ENCODE measurements around the gene AAGAB. TPM values are rescaled to one million over a fixed set of nuclear protein-coding genes. Genes with fewer than 3 reads are reported as not detected.

The AAGAB gene
- total RNA-seq, 1 experiment from 2014 or later = 30.5 TPM

DNA sequence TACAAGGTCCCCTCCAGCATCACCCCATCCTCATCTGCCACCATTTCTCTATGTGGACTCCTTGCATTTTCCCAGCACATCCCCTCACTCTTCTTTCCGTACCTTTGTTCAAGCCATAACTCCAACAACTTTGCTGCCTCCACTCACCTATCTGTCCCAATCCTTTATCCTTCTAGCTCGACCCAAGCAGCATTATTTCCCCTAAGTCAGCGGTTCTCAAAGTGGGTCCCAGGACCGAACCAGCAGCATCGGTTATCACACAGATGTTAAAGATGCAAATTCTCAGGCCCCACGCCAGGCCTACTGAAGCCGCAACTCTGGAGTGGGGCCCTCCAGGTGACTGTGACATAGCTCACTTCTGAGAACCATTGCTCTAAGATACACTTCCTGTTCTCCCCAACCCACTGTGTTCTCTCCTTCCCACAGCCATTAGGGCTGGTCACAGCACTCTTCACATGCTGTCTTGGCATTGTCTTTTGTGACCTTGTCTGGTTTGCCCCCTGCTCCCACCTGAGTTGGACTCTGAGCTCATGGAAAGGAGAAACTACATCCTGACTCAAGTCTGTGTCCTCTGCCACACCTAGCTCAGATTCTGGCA is 56.2 kb downstream of the AAGAB start:
- H3K4me3 ChIP-seq (ENCODE audit: low read length) = no peak overlapping the region
- peaks cover 21% of the 10 kb centered on the region for H3F3A ChIP-seq (ENCODE audit: low read length, unreplicated experiment)
- TSS peak; percentile 4 for BruUV-seq (replicated peaks)
- H3K9ac ChIP-seq (ENCODE audit: low read length) = no peak overlapping the region
- H3K4me1 ChIP-seq (ENCODE audit: insufficient read depth, low read length) = no peaks in the 10 kb centered on the region
- H3K79me2 ChIP-seq (ENCODE audit: low read length) = no peaks in the 10 kb centered on the region
- H4K20me1 ChIP-seq (ENCODE audit: low read length) = no peaks in the 10 kb centered on the region
- peaks cover 17% of the 10 kb centered on the region for H3K36me3 ChIP-seq (ENCODE audit: low read depth, low read length)
- no peak for TF ChIP-seq EZH2phosphoT487 (IDR thresholded peaks at IDR 0.05; ENCODE audit: borderline replicate concordance, low read length)
- no peak for TF ChIP-seq EZH2 (IDR thresholded peaks at IDR 0.05; ENCODE audit: low read length, unreplicated experiment)
- TF ChIP-seq, protein P1, sequence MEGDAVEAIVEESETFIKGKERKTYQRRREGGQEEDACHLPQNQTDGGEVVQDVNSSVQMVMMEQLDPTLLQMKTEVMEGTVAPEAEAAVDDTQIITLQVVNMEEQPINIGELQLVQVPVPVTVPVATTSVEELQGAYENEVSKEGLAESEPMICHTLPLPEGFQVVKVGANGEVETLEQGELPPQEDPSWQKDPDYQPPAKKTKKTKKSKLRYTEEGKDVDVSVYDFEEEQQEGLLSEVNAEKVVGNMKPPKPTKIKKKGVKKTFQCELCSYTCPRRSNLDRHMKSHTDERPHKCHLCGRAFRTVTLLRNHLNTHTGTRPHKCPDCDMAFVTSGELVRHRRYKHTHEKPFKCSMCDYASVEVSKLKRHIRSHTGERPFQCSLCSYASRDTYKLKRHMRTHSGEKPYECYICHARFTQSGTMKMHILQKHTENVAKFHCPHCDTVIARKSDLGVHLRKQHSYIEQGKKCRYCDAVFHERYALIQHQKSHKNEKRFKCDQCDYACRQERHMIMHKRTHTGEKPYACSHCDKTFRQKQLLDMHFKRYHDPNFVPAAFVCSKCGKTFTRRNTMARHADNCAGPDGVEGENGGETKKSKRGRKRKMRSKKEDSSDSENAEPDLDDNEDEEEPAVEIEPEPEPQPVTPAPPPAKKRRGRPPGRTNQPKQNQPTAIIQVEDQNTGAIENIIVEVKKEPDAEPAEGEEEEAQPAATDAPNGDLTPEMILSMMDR (conservative IDR thresholded peaks at IDR 0.05; ENCODE audit: low read depth, low read length) = no peak
- ATAC-seq = no peak
- H3K9me3 ChIP-seq (ENCODE audit: low read length) = no peaks in the 10 kb centered on the region
- no peak overlapping the region for H3K27ac ChIP-seq (ENCODE audit: low read length)
- ChIA-PET POLR2A (ENCODE audit: unreplicated experiment) (no interaction called here), CTCF (no interaction called here)
- no peaks in the 10 kb centered on the region for H3K9me2 ChIP-seq (replicated peaks; ENCODE audit: low read length)
- intact Hi-C loops (cut with micrococcal nuclease) = no loop called here
- no peaks in the 10 kb centered on the region for H3K27me3 ChIP-seq (ENCODE audit: low read length)
- H3K4me2 ChIP-seq (ENCODE audit: low read length) = no peak overlapping the region
- no peak overlapping the region for H2AFZ ChIP-seq (ENCODE audit: low read length)
- no peak for DNase-seq

DNA sequence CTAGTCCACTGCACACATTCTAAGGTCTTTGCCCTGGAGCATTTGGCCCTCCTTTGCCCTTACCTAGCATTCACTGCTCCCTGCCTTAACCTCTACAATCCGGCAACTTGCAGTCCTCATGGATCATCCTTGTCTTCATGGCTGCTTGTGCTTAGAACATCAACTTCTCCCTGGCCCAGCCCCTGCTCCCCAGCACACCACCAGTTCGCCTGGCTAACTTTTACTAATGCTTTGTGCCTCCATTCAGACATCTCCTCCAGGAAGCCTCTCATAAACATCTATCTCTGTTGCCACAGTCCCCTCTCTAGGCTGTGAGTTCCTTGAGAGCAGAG is 57.1 kb downstream of the AAGAB start:
- Histone ChIP-seq H3K4me3 (ENCODE audit: low read length) (no peak overlapping the region), H3F3A (ENCODE audit: low read length, unreplicated experiment) (peaks cover 21% of the 10 kb centered on the region), H3K27me3 (ENCODE audit: low read length) (no peaks in the 10 kb centered on the region), H4K20me1 (ENCODE audit: low read length) (no peaks in the 10 kb centered on the region), H2AFZ (ENCODE audit: low read length) (no peak overlapping the region), H3K9me3 (ENCODE audit: low read length) (no peaks in the 10 kb centered on the region), H3K36me3 (ENCODE audit: low read depth, low read length) (peaks cover 22% of the 10 kb centered on the region), H3K79me2 (ENCODE audit: low read length) (no peaks in the 10 kb centered on the region), H3K27ac (ENCODE audit: low read length) (peak overlapping the region; percentile 11; the same call in 1 of the 2 replicates), H3K9me2 (replicated peaks; ENCODE audit: low read length) (no peaks in the 10 kb centered on the region), H3K9ac (ENCODE audit: low read length) (no peak overlapping the region), H3K4me1 (ENCODE audit: insufficient read depth, low read length) (no peaks in the 10 kb centered on the region), H3K4me2 (ENCODE audit: low read length) (no peak overlapping the region)
- ChIA-PET CTCF (no interaction called here), POLR2A (ENCODE audit: unreplicated experiment) (no interaction called here)
- no peak for DNase-seq
- ATAC-seq = no peak; the same call in 1 of the 2 replicates
- TF ChIP-seq, protein P1 (conservative IDR thresholded peaks at IDR 0.05; ENCODE audit: low read depth, low read length) = no peak
- TF ChIP-seq EZH2 (IDR thresholded peaks at IDR 0.05; ENCODE audit: low read length, unreplicated experiment) (no peak), EZH2phosphoT487 (IDR thresholded peaks at IDR 0.05; ENCODE audit: borderline replicate concordance, low read length) (no peak)
- intact Hi-C loops (cut with micrococcal nuclease) = no loop called here
- no TSS peak for BruUV-seq (replicated peaks)

- H2AFZ ChIP-seq (ENCODE audit: low read length) = no peak overlapping the region
- no peak for DNase-seq
Measured at GRCh38 chr15:67196672-67197363, 57.6 kb downstream of the AAGAB start.

More at GRCh38 chr15:67196672-67197363, 57.6 kb downstream of the AAGAB start:
- ATAC-seq = peak; percentile 37
- Histone ChIP-seq H3K79me2 (ENCODE audit: low read length) (no peaks in the 10 kb centered on the region), H3K36me3 (ENCODE audit: low read depth, low read length) (peaks cover 27% of the 10 kb centered on the region), H3K9me2 (replicated peaks; ENCODE audit: low read length) (no peaks in the 10 kb centered on the region), H3K4me3 (ENCODE audit: low read length) (no peak overlapping the region), H3K9ac (ENCODE audit: low read length) (no peak overlapping the region), H3K4me2 (ENCODE audit: low read length) (no peak overlapping the region), H4K20me1 (ENCODE audit: low read length) (no peaks in the 10 kb centered on the region), H3F3A (ENCODE audit: low read length, unreplicated experiment) (peaks cover 21% of the 10 kb centered on the region), H3K4me1 (ENCODE audit: insufficient read depth, low read length) (no peaks in the 10 kb centered on the region), H3K9me3 (ENCODE audit: low read length) (no peaks in the 10 kb centered on the region), H3K27me3 (ENCODE audit: low read length) (no peaks in the 10 kb centered on the region), H3K27ac (ENCODE audit: low read length) (peak overlapping the region; percentile 11; the same call in 1 of the 2 replicates)
- no TSS peak for BruUV-seq (replicated peaks)
- TF ChIP-seq EZH2 (IDR thresholded peaks at IDR 0.05; ENCODE audit: low read length, unreplicated experiment) = no peak
- TF ChIP-seq, protein P1 (conservative IDR thresholded peaks at IDR 0.05; ENCODE audit: low read depth, low read length) = no peak
- TF ChIP-seq EZH2phosphoT487 (IDR thresholded peaks at IDR 0.05; ENCODE audit: borderline replicate concordance, low read length) = no peak
- ChIA-PET CTCF (interaction anchor here (0.6 kb wide), 1 partner anchor 635 kb away, joined by 3 read pairs; no protein-coding TSS in a partner anchor), POLR2A (ENCODE audit: unreplicated experiment) (no interaction called here)
- intact Hi-C loops (cut with micrococcal nuclease) = no loop called here

All from PC-3 (cell line).